Peyer's patch (tissue), 4 donors: ENCODE measurements around the gene GRIK3.

ENCODE experiments used
- CTCF ChIP-seq, 6 experiments: fragments of 450-650 bp in 4 of 6; fragments of 200-600 bp in 2 of 6; sonication (generic) in 1 of 6; IDR thresholded peaks; one replicate each; pipeline ENCODE4 v1.5.1; 2017 to 2019; ENCODE audit warnings: antibody characterized with exemption in 6 of 6, mild to moderate bottlenecking in 3 of 6, moderate library complexity in 1 of 6
- POLR2A ChIP-seq, 2 donors: fragments of 450-650 bp; IDR thresholded peaks; one replicate each; pipeline ENCODE4 v1.5.1; 2017; ENCODE audit warnings: antibody characterized with exemption in 2 of 2, mild to moderate bottlenecking in 2 of 2, moderate library complexity in 2 of 2

DNA sequence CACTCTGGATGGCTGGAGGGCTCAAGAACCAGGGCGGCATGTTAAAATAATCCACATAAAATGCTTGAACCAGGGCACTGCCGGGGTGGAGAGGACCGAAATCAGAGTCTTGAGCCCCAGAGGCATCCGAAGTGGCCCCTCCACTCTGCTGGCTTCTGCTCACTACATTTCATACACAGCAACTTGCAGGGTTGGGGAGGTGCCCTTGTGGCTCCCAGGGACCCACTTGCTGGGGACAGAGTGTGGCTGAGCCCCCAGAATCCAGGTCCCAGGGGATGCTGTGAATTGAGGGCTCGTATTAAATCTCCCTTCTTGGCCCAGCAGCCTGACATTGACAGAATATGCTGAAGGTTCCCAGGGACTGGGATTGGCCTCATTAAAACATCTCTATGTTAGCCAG, 181.7 kb downstream of the GRIK3 start:
- TF ChIP-seq CTCF (IDR thresholded peaks at IDR 0.05) (no peak), POLR2A (IDR thresholded peaks at IDR 0.05) (no peak)
